ENCODE results near the gene AP3S2.
"Not testable (repeated sequence)": the region's sequence is repeated elsewhere in the genome, so short reads cannot be mapped to it uniquely, and the experiment has no call there.

The AP3S2 gene

GRCh38 chr15:89799918-89800498 is 93.8 kb downstream of the AP3S2 start:
- no peak for DNase-seq (ENCODE audit: low read depth in 3 of 3)

GRCh38 chr15:89799011-89799911 is 94.5 kb downstream of the AP3S2 start:
- DNase-seq (ENCODE audit: low read depth in 3 of 3): no peak

GRCh38 chr15:89797678-89798201 is 96.1 kb downstream of the AP3S2 start:
- DNase-seq (ENCODE audit: low read depth in 3 of 3): no peak

GRCh38 chr15:89795996-89796395 is 97.8 kb downstream of the AP3S2 start:
- no peak for DNase-seq (ENCODE audit: low read depth in 3 of 3)

GRCh38 chr15:89794627-89795241 is 99.1 kb downstream of the AP3S2 start:
- no peak for DNase-seq (ENCODE audit: low read depth in 3 of 3)

- DNase-seq (ENCODE audit: low read depth in 3 of 3): no peak
Observed at GRCh38 chr15:89792106-89792805, 101.5 kb downstream of the AP3S2 start.

- no peak for DNase-seq (ENCODE audit: low read depth in 3 of 3)
Observed at GRCh38 chr15:89790661-89791060, 103.1 kb downstream of the AP3S2 start.

GRCh38 chr15:89790206-89790605 is 103.6 kb downstream of the AP3S2 start:
- no peak for DNase-seq (ENCODE audit: low read depth in 3 of 3)

- DNase-seq (ENCODE audit: low read depth in 3 of 3): not testable (repeated sequence)
Observed at GRCh38 chr15:89788585-89788984, 105.2 kb downstream of the AP3S2 start.

GRCh38 chr15:89787944-89788343 is 105.8 kb downstream of the AP3S2 start:
- DNase-seq (ENCODE audit: low read depth in 3 of 3): no peak

GRCh38 chr15:89785774-89786140 is 108.0 kb downstream of the AP3S2 start:
- no peak for DNase-seq (ENCODE audit: low read depth in 3 of 3)

- DNase-seq (ENCODE audit: low read depth in 3 of 3): no peak
Observed at GRCh38 chr15:89785064-89785773, 108.6 kb downstream of the AP3S2 start.

GRCh38 chr15:89784686-89784960 is 109.2 kb downstream of the AP3S2 start:
- no peak for DNase-seq (ENCODE audit: low read depth in 3 of 3)

GRCh38 chr15:89783861-89784685 is 109.7 kb downstream of the AP3S2 start:
- DNase-seq (ENCODE audit: low read depth in 3 of 3): no peak

GRCh38 chr15:89783111-89783860 is 110.5 kb downstream of the AP3S2 start:
- DNase-seq (ENCODE audit: low read depth in 3 of 3): no peak

- not testable (repeated sequence) for DNase-seq (ENCODE audit: low read depth in 3 of 3)
Observed at GRCh38 chr15:89782619-89782950, 111.2 kb downstream of the AP3S2 start.

GRCh38 chr15:89781891-89782618 is 111.7 kb downstream of the AP3S2 start:
- no peak for DNase-seq (ENCODE audit: low read depth in 3 of 3)

GRCh38 chr15:89781055-89781454 is 112.7 kb downstream of the AP3S2 start:
- DNase-seq (ENCODE audit: low read depth in 3 of 3): peak in 1 of 3 experiments; percentile 18

GRCh38 chr15:89780601-89781000 is 113.2 kb downstream of the AP3S2 start:
- no peak for DNase-seq (ENCODE audit: low read depth in 3 of 3)

Data from stimulated activated CD4-positive, alpha-beta T cell treated with anti-CD3 and anti-CD28 coated beads, TNF-alpha, amount 100 ng/mL, for 24 hours (primary cell).